Measurements from ENCODE around the gene PDHX.

Gene PDHX

DNA sequence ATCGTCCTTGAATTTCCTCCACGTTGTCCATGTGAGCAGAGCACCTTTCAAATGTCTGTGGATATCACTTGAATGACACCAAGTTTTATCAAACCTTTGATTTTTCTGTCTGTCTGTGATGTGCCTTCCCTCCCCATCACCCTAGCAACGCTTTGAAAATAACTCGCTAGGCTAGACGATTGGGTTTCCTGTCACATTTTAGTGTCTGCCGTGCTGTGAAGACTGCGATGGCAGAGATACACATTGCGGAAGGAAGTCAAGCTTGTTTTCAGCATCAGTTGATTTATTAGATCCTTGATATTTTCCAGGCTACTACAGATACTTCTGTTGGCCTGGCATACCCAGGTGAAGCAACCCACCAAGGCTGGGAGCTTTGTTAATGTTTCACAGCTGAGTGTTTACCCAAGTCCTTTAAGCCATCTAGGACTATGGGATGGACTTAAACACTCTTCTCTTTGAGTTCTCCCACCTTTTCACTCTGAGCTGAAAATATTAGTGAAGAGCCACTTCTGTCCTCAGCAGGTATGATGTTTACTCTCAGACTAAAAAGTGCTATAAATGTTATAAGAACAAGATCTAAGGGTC is 128.9 kb downstream of the PDHX start:
- Histone ChIP-seq H3K36me3 (ENCODE audit: insufficient read depth, low read length) (no peaks in the 10 kb centered on the region), H3K4me1 (ENCODE audit: insufficient read depth, low read length) (peaks cover 2% of the 10 kb centered on the region), H3K4me3 (ENCODE audit: low read length) (no peak overlapping the region), H3K27me3 (ENCODE audit: insufficient read depth, low read length) (no peaks in the 10 kb centered on the region), H3K9me3 (ENCODE audit: low read length) (no peaks in the 10 kb centered on the region), H2AFZ (ENCODE audit: low read depth, low read length) (no peak overlapping the region)

All from neuron (in vitro differentiated cells).